ENCODE measurements around the gene ZNF414.

- TF ChIP-seq CTCF (conservative IDR thresholded peaks at IDR 0.05; ENCODE audit: low read depth in 2 of 2) (no peak), EZH2phosphoT487 (IDR thresholded peaks at IDR 0.05; ENCODE audit: unreplicated experiment) (no peak), POLR2AphosphoS5 (IDR thresholded peaks at IDR 0.05; ENCODE audit: low read depth) (no peak), EZH2 (IDR thresholded peaks at IDR 0.05; ENCODE audit: low read depth, unreplicated experiment) (no peak), REST (IDR thresholded peaks at IDR 0.05; ENCODE audit: unreplicated experiment) (no peak), ZNF331 (CRISPR knock-in tag; IDR thresholded peaks at IDR 0.05; ENCODE audit: low read depth) (no peak), ZNF114 (CRISPR knock-in tag; IDR thresholded peaks at IDR 0.05) (no peak)
Observed at GRCh38 chr19:8545743-8546142, 31.8 kb upstream of the ZNF414 start.
